Smooth muscle cell (in vitro differentiated cells): ENCODE results near the gene FOXL2NB. TPM values are rescaled to one million over a fixed set of nuclear protein-coding genes. Genes with fewer than 3 reads are reported as not detected.

Experiments used
- DNase-seq: peaks from one replicate; lab custom pipeline; 2025; ENCODE audit not compliant: unreplicated experiment; lab: John Stamatoyannopoulos, UW
- H2AFZ ChIP-seq: fragments of 200-600 bp; sonication (generic); 2 replicates; pipeline ENCODE4 v1.6.0; 2016; ENCODE audit warnings: antibody characterized with exemption, low read depth, mild to moderate bottlenecking
- H3F3A ChIP-seq: fragments of 200-600 bp; sonication (generic); 2 replicates; pipeline ENCODE4 v1.6.0; 2017; ENCODE audit warnings: antibody characterized with exemption, low read depth
- H3K27ac ChIP-seq: fragments of 200-600 bp; sonication (generic); 2 replicates; pipeline ENCODE4 v1.5.1; 2016; ENCODE audit warnings: low read depth, mild to moderate bottlenecking
- H3K27me3 ChIP-seq: fragments of 200-600 bp; sonication (generic); 2 replicates; pipeline ENCODE4 v1.6.1; 2016; ENCODE audit warnings: low read depth, mild to moderate bottlenecking
- H3K36me3 ChIP-seq: fragments of 200-600 bp; sonication (generic); 2 replicates; pipeline ENCODE4 v1.5.1; 2016; ENCODE audit warnings: low read depth
- H3K4me1 ChIP-seq: fragments of 200-600 bp; sonication (generic); 2 replicates; pipeline ENCODE4 v1.5.1; 2016; ENCODE audit warnings: low read depth
- H3K4me2 ChIP-seq: fragments of 200-600 bp; sonication (generic); 2 replicates; pipeline ENCODE4 v1.6.0; 2016; ENCODE audit warnings: mild to moderate bottlenecking
- H3K4me3 ChIP-seq: fragments of 200-600 bp; sonication (generic); 2 replicates; pipeline ENCODE4 v1.5.1; 2016; ENCODE audit warnings: mild to moderate bottlenecking
- H3K79me2 ChIP-seq: fragments of 200-600 bp; sonication (generic); 2 replicates; pipeline ENCODE4 v1.6.0; 2016; ENCODE audit warnings: low read depth, mild to moderate bottlenecking
- H3K9ac ChIP-seq: fragments of 200-600 bp; sonication (generic); 2 replicates; pipeline ENCODE4 v1.6.0; 2016; ENCODE audit warnings: low read depth
- H3K9me3 ChIP-seq: fragments of 200-600 bp; sonication (generic); replicated peaks from 2 replicates; pipeline ENCODE4 v1.5.1; 2016; ENCODE audit warnings: low read depth
- H4K20me1 ChIP-seq: fragments of 200-600 bp; sonication (generic); 2 replicates; pipeline ENCODE4 v1.6.0; 2016; ENCODE audit warnings: low read depth
- WGBS: methylation state at CpG from one replicate; pipeline ENCODE4 v1.1.7; 2016; ENCODE audit warnings: low lambda C conversion rate; 5-methylcytosine and 5-hydroxymethylcytosine counted together
- polyA plus RNA-seq: library from polyadenylated mRNA; unstranded; fragments of >200 nt; fragmentation: Nextera tagmentation; extraction: Ambion mirVana; gene quantifications from 2 replicates; pipeline ENCODE4 v1.2.1, GENCODE V29; 2016
- total RNA-seq: library from RNA; depleted of rRNA; stranded (reverse); fragments of >200 nt; gene quantifications from 2 replicates; pipeline ENCODE4 v1.2.3, GENCODE V29; 2014
- TF ChIP-seq, protein P1 (sequence below): fragments of 200-600 bp; sonication (generic); IDR thresholded peaks from 2 replicates; pipeline ENCODE4 v1.5.1; 2017; ENCODE audit warnings: borderline replicate concordance, mild to moderate bottlenecking, antibody characterized with exemption; ENCODE audit not compliant: insufficient read depth, poor library complexity, severe bottlenecking

Gene FOXL2NB
- total and polyA plus RNA-seq, 2 experiments from 2014 or later: not detected

- 93% methylated on average over 5 of the region's 5 CpGs for WGBS
- H3K4me3 ChIP-seq: no peak overlapping the region
- no peak overlapping the region for H3K27ac ChIP-seq
- H3K4me2 ChIP-seq: no peak overlapping the region
- no peak overlapping the region for H2AFZ ChIP-seq
- no peak overlapping the region for H3K9ac ChIP-seq
- H3K79me2 ChIP-seq: no peaks in the 10 kb centered on the region
- no peaks in the 10 kb centered on the region for H3K27me3 ChIP-seq
- no peaks in the 10 kb centered on the region for H3K9me3 ChIP-seq
- TF ChIP-seq, protein P1, sequence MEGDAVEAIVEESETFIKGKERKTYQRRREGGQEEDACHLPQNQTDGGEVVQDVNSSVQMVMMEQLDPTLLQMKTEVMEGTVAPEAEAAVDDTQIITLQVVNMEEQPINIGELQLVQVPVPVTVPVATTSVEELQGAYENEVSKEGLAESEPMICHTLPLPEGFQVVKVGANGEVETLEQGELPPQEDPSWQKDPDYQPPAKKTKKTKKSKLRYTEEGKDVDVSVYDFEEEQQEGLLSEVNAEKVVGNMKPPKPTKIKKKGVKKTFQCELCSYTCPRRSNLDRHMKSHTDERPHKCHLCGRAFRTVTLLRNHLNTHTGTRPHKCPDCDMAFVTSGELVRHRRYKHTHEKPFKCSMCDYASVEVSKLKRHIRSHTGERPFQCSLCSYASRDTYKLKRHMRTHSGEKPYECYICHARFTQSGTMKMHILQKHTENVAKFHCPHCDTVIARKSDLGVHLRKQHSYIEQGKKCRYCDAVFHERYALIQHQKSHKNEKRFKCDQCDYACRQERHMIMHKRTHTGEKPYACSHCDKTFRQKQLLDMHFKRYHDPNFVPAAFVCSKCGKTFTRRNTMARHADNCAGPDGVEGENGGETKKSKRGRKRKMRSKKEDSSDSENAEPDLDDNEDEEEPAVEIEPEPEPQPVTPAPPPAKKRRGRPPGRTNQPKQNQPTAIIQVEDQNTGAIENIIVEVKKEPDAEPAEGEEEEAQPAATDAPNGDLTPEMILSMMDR: no peak
- H4K20me1 ChIP-seq: no peaks in the 10 kb centered on the region
- DNase-seq: no peak
- no peaks in the 10 kb centered on the region for H3F3A ChIP-seq
- no peaks in the 10 kb centered on the region for H3K36me3 ChIP-seq
- H3K4me1 ChIP-seq: no peaks in the 10 kb centered on the region
Observed at GRCh38 chr3:138908846-138909245, 38.2 kb upstream of the FOXL2NB start.

- no peaks in the 10 kb centered on the region for H3K79me2 ChIP-seq
- DNase-seq: no peak
- H3K4me3 ChIP-seq: no peak overlapping the region
- no peaks in the 10 kb centered on the region for H3K4me1 ChIP-seq
- TF ChIP-seq, protein P1: no peak
- no peaks in the 10 kb centered on the region for H3K36me3 ChIP-seq
- H2AFZ ChIP-seq: no peak overlapping the region
- no peak overlapping the region for H3K27ac ChIP-seq
- no peaks in the 10 kb centered on the region for H3K9me3 ChIP-seq
- no peaks in the 10 kb centered on the region for H4K20me1 ChIP-seq
- no peak overlapping the region for H3K4me2 ChIP-seq
- H3K27me3 ChIP-seq: no peaks in the 10 kb centered on the region
- H3F3A ChIP-seq: no peaks in the 10 kb centered on the region
- no peak overlapping the region for H3K9ac ChIP-seq
Observed at GRCh38 chr3:138909904-138910303, 37.1 kb upstream of the FOXL2NB start.

GRCh38 chr3:138911621-138912020 is 35.4 kb upstream of the FOXL2NB start:
- WGBS: 85% methylated on average over 1 of the region's 1 CpG
- DNase-seq: no peak
- no peaks in the 10 kb centered on the region for H3K9me3 ChIP-seq
- H3K27me3 ChIP-seq: no peaks in the 10 kb centered on the region
- no peak overlapping the region for H3K4me2 ChIP-seq
- H3K36me3 ChIP-seq: no peaks in the 10 kb centered on the region
- H3K79me2 ChIP-seq: no peaks in the 10 kb centered on the region
- H3K27ac ChIP-seq: no peak overlapping the region
- no peak overlapping the region for H3K9ac ChIP-seq
- TF ChIP-seq, protein P1: no peak
- no peaks in the 10 kb centered on the region for H4K20me1 ChIP-seq
- H2AFZ ChIP-seq: no peak overlapping the region
- H3K4me1 ChIP-seq: no peaks in the 10 kb centered on the region
- H3F3A ChIP-seq: no peaks in the 10 kb centered on the region
- no peak overlapping the region for H3K4me3 ChIP-seq

DNA sequence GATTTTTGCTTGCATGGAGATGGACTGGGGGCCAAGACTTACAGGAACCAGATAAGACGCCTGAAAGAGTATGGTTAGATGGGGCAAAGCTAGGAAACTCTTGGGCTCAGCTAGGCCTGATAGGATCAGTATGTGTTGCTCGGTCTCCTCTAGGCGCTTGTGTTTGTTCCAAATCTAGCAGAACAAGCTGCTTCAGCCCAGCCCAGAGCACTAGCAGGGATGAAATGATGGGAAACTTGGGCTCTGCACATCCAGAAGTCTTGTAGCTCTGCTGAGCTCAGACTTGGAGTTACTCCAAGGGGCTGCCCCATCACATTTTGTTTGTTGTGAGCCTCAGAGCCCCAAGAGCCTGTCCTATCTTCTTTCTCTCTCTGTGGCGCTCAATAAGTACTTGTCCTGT is 34.8 kb upstream of the FOXL2NB start:
- TF ChIP-seq, protein P1: no peak
- Histone ChIP-seq H3K27ac (no peak overlapping the region), H3K9ac (no peak overlapping the region), H3K79me2 (no peaks in the 10 kb centered on the region), H3K4me1 (no peaks in the 10 kb centered on the region), H3K36me3 (no peaks in the 10 kb centered on the region), H3K27me3 (no peaks in the 10 kb centered on the region), H3K4me3 (no peak overlapping the region), H2AFZ (no peak overlapping the region), H3K9me3 (no peaks in the 10 kb centered on the region), H3F3A (no peaks in the 10 kb centered on the region), H3K4me2 (no peak overlapping the region), H4K20me1 (no peaks in the 10 kb centered on the region)
- WGBS: 85% methylated on average over 4 of the region's 4 CpGs
- no peak for DNase-seq
